Gastrocnemius medialis (tissue), 4 donors: ENCODE results near the gene TTC28. TPM values are rescaled to one million over a fixed set of nuclear protein-coding genes. Genes with fewer than 3 reads are reported as not detected.

ENCODE experiments used
- ATAC-seq, 2 donors: fragments of 150-250 bp; one replicate each; pipeline ENCODE4 v1.9.1; 2016
- DNase-seq, 2 donors: peaks; one replicate each; pipeline ENCODE4 v3.0.0-alpha.2; 2019
- H3K27ac ChIP-seq, 4 donors: fragments of 200-600 bp; sonication (generic); 1 replicate in 1 of 4; 2 replicates in 3 of 4; pipeline ENCODE4 v1.5.1; 2016 to 2018; ENCODE audit warnings: mild to moderate bottlenecking in 2 of 4, moderate library complexity in 1 of 4
- H3K27me3 ChIP-seq, 3 donors: fragments of 200-600 bp; sonication (generic) in 2 of 3; 1 replicate in 1 of 3; 2 replicates in 2 of 3; pipeline versions ENCODE4 v1.5.1 to v1.6.0; 2016 to 2019; ENCODE audit warnings: mild to moderate bottlenecking in 1 of 3, moderate library complexity in 1 of 3
- H3K36me3 ChIP-seq, 2 donors: fragments of 200-600 bp; sonication (generic) in 1 of 2; one replicate each; pipeline ENCODE4 v1.5.1; 2017 to 2018
- H3K4me1 ChIP-seq, 2 donors: fragments of 200-600 bp; sonication (generic) in 1 of 2; one replicate each; pipeline ENCODE4 v1.5.1; 2016 to 2017; ENCODE audit warnings: mild to moderate bottlenecking in 2 of 2
- H3K4me3 ChIP-seq, 4 donors: fragments of 200-600 bp; sonication (generic) in 3 of 4; 1 replicate in 1 of 4; 2 replicates in 3 of 4; pipeline ENCODE4 v1.5.1; 2016 to 2019; ENCODE audit warnings: mild to moderate bottlenecking in 2 of 4
- H3K9me3 ChIP-seq, 3 donors: fragments of 200-600 bp; sonication (generic) in 2 of 3; 1 replicate in 1 of 3; 2 replicates in 2 of 3; pipeline ENCODE4 v1.5.1; 2016 to 2019
- CTCF ChIP-seq, 5 experiments: fragments of 450-650 bp in 3 of 5; fragments of 200-600 bp in 2 of 5; sonication (generic) in 2 of 5; IDR thresholded peaks in 4 of 5; conservative IDR thresholded peaks in 1 of 5; 1 replicate in 4 of 5; 2 replicates in 1 of 5; pipeline ENCODE4 v1.5.1; 2016 to 2019; ENCODE audit warnings: antibody characterized with exemption in 5 of 5, mild to moderate bottlenecking in 3 of 5, moderate library complexity in 3 of 5
- POLR2A ChIP-seq, 2 donors: fragments of 450-650 bp; IDR thresholded peaks; one replicate each; pipeline ENCODE4 v1.6.1; 2017; ENCODE audit warnings: antibody characterized with exemption in 2 of 2, mild to moderate bottlenecking in 2 of 2, moderate library complexity in 2 of 2
- in situ Hi-C, 4 donors: fragments of 200-750 bp; cut with MboI; loops; one replicate each; pipeline versions ENCODE4 v1.15.0 to v1.8.0; 2017; ENCODE audit warnings: low sequenced_read_pairs in 4 of 4
- intact Hi-C: fragments of 100-400 bp; cut with DNase I; formaldehyde crosslinking; loops from one replicate; pipeline ENCODE4 v1.15.1; 2023; ENCODE audit warnings: low total_unique reads
- total RNA-seq, 4 donors: library from RNA; depleted of rRNA; stranded (reverse); fragments of >200 nt; gene quantifications; one replicate each; pipeline versions ENCODE4 v1.1.0 to v1.2.3, GENCODE V29; 2016

TTC28 gene
- total RNA-seq, 4 donors from 2014 or later = 6.3 to 18.1 (median 8.4) TPM

- Histone ChIP-seq H3K4me1 (peaks cover 0 to 7% of the 10 kb centered on the region in 2 donors), H3K27ac (no peak overlapping the region), H3K36me3 (no peaks in the 10 kb centered on the region), H3K4me3 (no peak overlapping the region), H3K9me3 (no peaks in the 10 kb centered on the region), H3K27me3 (no peaks in the 10 kb centered on the region)
- no peak for TF ChIP-seq POLR2A (IDR thresholded peaks at IDR 0.05)
- peak; percentile 75 to 92 (median 83) for TF ChIP-seq CTCF (IDR thresholded peaks at IDR 0.05 in 4 of 5, conservative IDR thresholded peaks at IDR 0.05 in 1 of 5)
- intact Hi-C loops (loop anchor here (1.0 to 10.0 kb wide), 2 partner anchors 213 to 542 kb away; no protein-coding TSS in a partner anchor), in situ Hi-C loops (loop anchor here (5.0 to 25.0 kb wide), 6 partner anchors 385 to 785 kb away; no protein-coding TSS in a partner anchor)
- DNase-seq = peak in 1 of 2 donors; percentile 62
- peak in 1 of 2 donors; percentile 72 for ATAC-seq
Measured at GRCh38 chr22:28051787-28052356, 627.8 kb downstream of the TTC28 start.

- no peak overlapping the region for H3K27ac ChIP-seq
- no peak overlapping the region for H3K4me3 ChIP-seq
- no peak for ATAC-seq
- no peak for DNase-seq
- intact Hi-C loops (loop anchor here (1.0 to 10.0 kb wide), 2 partner anchors 214 to 543 kb away; no protein-coding TSS in a partner anchor), in situ Hi-C loops (loop anchor here (5.0 to 25.0 kb wide), 6 partner anchors 386 to 786 kb away; no protein-coding TSS in a partner anchor)
- no peaks in the 10 kb centered on the region for H3K36me3 ChIP-seq
- peaks cover 4 to 7% of the 10 kb centered on the region in 2 donors for H3K4me1 ChIP-seq
- no peaks in the 10 kb centered on the region for H3K9me3 ChIP-seq
- H3K27me3 ChIP-seq = no peaks in the 10 kb centered on the region
- TF ChIP-seq POLR2A (IDR thresholded peaks at IDR 0.05) (no peak), CTCF (IDR thresholded peaks at IDR 0.05 in 4 of 5, conservative IDR thresholded peaks at IDR 0.05 in 1 of 5) (no peak)
Measured at GRCh38 chr22:28051091-28051786, 628.4 kb downstream of the TTC28 start.

GRCh38 chr22:28048529-28048928 is 631.1 kb downstream of the TTC28 start:
- H3K4me1 ChIP-seq = peaks cover 0 to 12% of the 10 kb centered on the region in 2 donors
- DNase-seq (no peak), ATAC-seq (no peak)
- no peak overlapping the region for H3K27ac ChIP-seq
- no peaks in the 10 kb centered on the region for H3K27me3 ChIP-seq
- no peak for TF ChIP-seq POLR2A (IDR thresholded peaks at IDR 0.05)
- TF ChIP-seq CTCF (IDR thresholded peaks at IDR 0.05 in 4 of 5, conservative IDR thresholded peaks at IDR 0.05 in 1 of 5) = no peak
- no peaks in the 10 kb centered on the region for H3K36me3 ChIP-seq
- H3K4me3 ChIP-seq = no peak overlapping the region
- in situ Hi-C loops (loop anchor here in 1 of 4 donors (25.0 kb wide), 1 partner anchor 389 kb away; no protein-coding TSS in a partner anchor), intact Hi-C loops (no loop called here)
- H3K9me3 ChIP-seq = no peaks in the 10 kb centered on the region

- intact Hi-C loops = no loop called here
- TF ChIP-seq POLR2A (IDR thresholded peaks at IDR 0.05) = no peak
- no peak for TF ChIP-seq CTCF (IDR thresholded peaks at IDR 0.05 in 4 of 5, conservative IDR thresholded peaks at IDR 0.05 in 1 of 5)
- DNase-seq = no peak
Measured at GRCh38 chr22:28047740-28048139, 631.9 kb downstream of the TTC28 start.

More at GRCh38 chr22:28047740-28048139, 631.9 kb downstream of the TTC28 start:
- Histone ChIP-seq H3K36me3 (no peaks in the 10 kb centered on the region), H3K27me3 (no peaks in the 10 kb centered on the region), H3K9me3 (no peaks in the 10 kb centered on the region), H3K4me1 (peaks cover 0 to 12% of the 10 kb centered on the region in 2 donors), H3K27ac (no peak overlapping the region), H3K4me3 (no peak overlapping the region)
- in situ Hi-C loops = loop anchor here in 1 of 4 donors (25.0 kb wide), 1 partner anchor 390 kb away; no protein-coding TSS in a partner anchor
- ATAC-seq = no peak
